Prostate gland (tissue), 2 donors: ENCODE data around the gene RHCE.
"Not testable (repeated sequence)": the region's sequence is repeated elsewhere in the genome, so short reads cannot be mapped to it uniquely, and the experiment has no call there.

Experiments
- POLR2A ChIP-seq: fragments of 450-650 bp; IDR thresholded peaks from one replicate; pipeline ENCODE4 v1.6.1; 2016; ENCODE audit warnings: antibody characterized with exemption, mild to moderate bottlenecking
- POLR2AphosphoS5 ChIP-seq: sonication (generic); formaldehyde crosslinking; IDR thresholded peaks from one replicate; pipeline ENCODE4 v1.6.1; 2017; ENCODE audit warnings: antibody characterized with exemption
- TF ChIP-seq, protein P1 (sequence below), 4 experiments: fragments of 200-600 bp in 2 of 4; fragments of 450-650 bp in 2 of 4; sonication (generic) in 2 of 4; IDR thresholded peaks; 1 replicate in 3 of 4; 2 replicates in 1 of 4; pipeline ENCODE4 v1.5.1; 2016 to 2019; ENCODE audit warnings: antibody characterized with exemption in 4 of 4, mild to moderate bottlenecking in 2 of 4, moderate library complexity in 2 of 4

DNA sequence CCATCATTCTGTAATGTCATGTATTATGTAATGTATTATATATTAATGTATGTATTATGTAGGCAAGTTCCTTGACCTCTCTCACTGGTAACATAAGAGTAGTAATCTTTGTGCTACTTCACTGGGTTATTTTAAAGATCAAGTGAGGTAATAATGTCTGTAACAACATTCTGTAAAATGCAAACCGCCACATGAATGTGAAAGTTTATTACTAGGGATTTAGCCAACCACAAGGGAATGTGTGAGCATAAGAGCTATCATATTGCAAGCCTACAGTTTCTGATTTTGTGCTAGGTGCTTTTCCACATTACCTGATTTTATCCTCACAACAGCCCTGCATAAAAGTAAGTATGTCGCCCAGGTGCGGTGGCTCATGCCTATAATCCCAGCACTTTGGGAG lies 96.2 kb downstream of the RHCE start:
- TF ChIP-seq, protein P1, sequence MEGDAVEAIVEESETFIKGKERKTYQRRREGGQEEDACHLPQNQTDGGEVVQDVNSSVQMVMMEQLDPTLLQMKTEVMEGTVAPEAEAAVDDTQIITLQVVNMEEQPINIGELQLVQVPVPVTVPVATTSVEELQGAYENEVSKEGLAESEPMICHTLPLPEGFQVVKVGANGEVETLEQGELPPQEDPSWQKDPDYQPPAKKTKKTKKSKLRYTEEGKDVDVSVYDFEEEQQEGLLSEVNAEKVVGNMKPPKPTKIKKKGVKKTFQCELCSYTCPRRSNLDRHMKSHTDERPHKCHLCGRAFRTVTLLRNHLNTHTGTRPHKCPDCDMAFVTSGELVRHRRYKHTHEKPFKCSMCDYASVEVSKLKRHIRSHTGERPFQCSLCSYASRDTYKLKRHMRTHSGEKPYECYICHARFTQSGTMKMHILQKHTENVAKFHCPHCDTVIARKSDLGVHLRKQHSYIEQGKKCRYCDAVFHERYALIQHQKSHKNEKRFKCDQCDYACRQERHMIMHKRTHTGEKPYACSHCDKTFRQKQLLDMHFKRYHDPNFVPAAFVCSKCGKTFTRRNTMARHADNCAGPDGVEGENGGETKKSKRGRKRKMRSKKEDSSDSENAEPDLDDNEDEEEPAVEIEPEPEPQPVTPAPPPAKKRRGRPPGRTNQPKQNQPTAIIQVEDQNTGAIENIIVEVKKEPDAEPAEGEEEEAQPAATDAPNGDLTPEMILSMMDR (IDR thresholded peaks at IDR 0.05) = not testable (repeated sequence)
- TF ChIP-seq POLR2AphosphoS5, POLR2A: not testable (repeated sequence)
